Brain pericyte (primary cell): ENCODE data around the gene NLRC3.
"Not testable (repeated sequence)": the region's sequence is repeated elsewhere in the genome, so short reads cannot be mapped to it uniquely, and the experiment has no call there.

ENCODE experiments used
- DNase-seq: peaks from one replicate; pipeline ENCODE4 v3.0.0-alpha.2; 2012; ENCODE audit warnings: low read depth, low spot score

NLRC3 gene

GRCh38 chr16:3515897-3516296 is 61.3 kb downstream of the NLRC3 start:
- no peak for DNase-seq

GRCh38 chr16:3514621-3515020 is 62.6 kb downstream of the NLRC3 start:
- DNase-seq, result no peak

- DNase-seq, result no peak
Observed at GRCh38 chr16:3513892-3514583, 63.2 kb downstream of the NLRC3 start.

- DNase-seq, result no peak
Observed at GRCh38 chr16:3511286-3512180, 65.7 kb downstream of the NLRC3 start.

GRCh38 chr16:3510416-3510815 is 66.8 kb downstream of the NLRC3 start:
- no peak for DNase-seq

GRCh38 chr16:3509470-3509928 is 67.7 kb downstream of the NLRC3 start:
- DNase-seq, result no peak

- no peak for DNase-seq
Observed at GRCh38 chr16:3508736-3509135, 68.5 kb downstream of the NLRC3 start.

- DNase-seq, result no peak
Observed at GRCh38 chr16:3503523-3503922, 73.7 kb downstream of the NLRC3 start.

GRCh38 chr16:3501783-3502400 is 75.3 kb downstream of the NLRC3 start:
- DNase-seq, result no peak

GRCh38 chr16:3501412-3501761 is 75.8 kb downstream of the NLRC3 start:
- DNase-seq, result not testable (repeated sequence)

- no peak for DNase-seq
Observed at GRCh38 chr16:3498988-3499387, 78.2 kb downstream of the NLRC3 start.

GRCh38 chr16:3497771-3498170 is 79.4 kb downstream of the NLRC3 start:
- DNase-seq, result no peak

GRCh38 chr16:3496386-3496785 is 80.8 kb downstream of the NLRC3 start:
- no peak for DNase-seq

GRCh38 chr16:3495176-3495575 is 82.0 kb downstream of the NLRC3 start, which contains the start of gene C16orf90:
C16orf90 (minus strand) TSS chr16:3495489; CDS start chr16:3495421, 68 bp downstream.
- no peak for DNase-seq

GRCh38 chr16:3494386-3494973 is 82.7 kb downstream of the NLRC3 start:
- no peak for DNase-seq

GRCh38 chr16:3492356-3492755 is 84.8 kb downstream of the NLRC3 start:
- no peak for DNase-seq

GRCh38 chr16:3490911-3491629 is 86.1 kb downstream of the NLRC3 start:
- no peak for DNase-seq
